H1 (cell line): ENCODE results near the gene BLTP3B. TPM values are rescaled to one million over a fixed set of nuclear protein-coding genes. Genes with fewer than 3 reads are reported as not detected.

Experiments used
- CTCF ChIA-PET: fragments of 300-600 bp; sonication (Branson Sonifier 250); formaldehyde crosslinking; loops from one replicate; lab custom pipeline; 2021; ENCODE audit not compliant: partially characterized antibody; lab: Charles Lee
- POLR2A ChIA-PET: fragments of 300-600 bp; sonication (Branson Sonifier 250); formaldehyde crosslinking; loops from one replicate; lab custom pipeline; 2021; ENCODE audit warnings: inconsistent platforms; ENCODE audit not compliant: partially characterized antibody; lab: Charles Lee
- DNase-seq, 2 experiments: peaks; one replicate each; pipeline versions ENCODE4 v3.0.0 to v3.0.0-alpha.2; 2010 to 2022; ENCODE audit warnings: low spot score in 2 of 2, low read depth in 1 of 2, mixed read lengths in 1 of 2
- FAIRE-seq: peaks from 2 replicates; lab custom pipeline; 2011; peaks lifted over from hg19 to GRCh38; lab: Jason Lieb, UNC
- H2AFZ ChIP-seq: 2 replicates; pipeline ENCODE4 v1.8.1; 2012; ENCODE audit warnings: low read length, inconsistent platforms
- H2AK5ac ChIP-seq: 2 replicates; pipeline ENCODE4 v1.6.1; 2013; ENCODE audit warnings: low read depth, low read length
- H2BK120ac ChIP-seq: replicated peaks from 2 replicates; pipeline ENCODE3; 2013; ENCODE audit warnings: low read depth, low read length, inconsistent platforms
- H2BK12ac ChIP-seq: 2 replicates; pipeline ENCODE4 v1.6.1; 2013; ENCODE audit warnings: low read depth, low read length
- H2BK15ac ChIP-seq: 2 replicates; pipeline ENCODE4 v1.6.1; 2013; ENCODE audit warnings: low read length
- H2BK20ac ChIP-seq: 2 replicates; pipeline ENCODE4 v1.6.1; 2013; ENCODE audit warnings: low read length
- H2BK5ac ChIP-seq: 2 replicates; pipeline ENCODE4 v1.6.1; 2013; ENCODE audit warnings: low read depth, low read length
- H3K14ac ChIP-seq: 2 replicates; pipeline ENCODE4 v1.6.1; 2013; ENCODE audit warnings: inconsistent platforms; ENCODE audit not compliant: insufficient read length
- H3K18ac ChIP-seq: 2 replicates; pipeline ENCODE4 v1.6.1; 2013; ENCODE audit warnings: low read length; ENCODE audit errors: extremely low read depth
- H3K23ac ChIP-seq: 2 replicates; pipeline ENCODE4 v1.6.1; 2013; ENCODE audit warnings: inconsistent platforms; ENCODE audit not compliant: insufficient read length
- H3K23me2 ChIP-seq: 2 replicates; pipeline ENCODE4 v1.6.1; 2013; ENCODE audit warnings: low read depth, low read length
- H3K27ac ChIP-seq: 2 replicates; pipeline ENCODE4 v1.6.1; 2011; ENCODE audit warnings: low read depth, low read length, inconsistent platforms
- H3K27me3 ChIP-seq, 4 experiments: replicated peaks in 1 of 4; 1 replicate in 1 of 4; 2 replicates in 3 of 4; pipeline versions ENCODE4 v1.6.1 to v1.8.1; 2011 to 2013; ENCODE audit warnings: low read length in 3 of 4, mild to moderate bottlenecking in 3 of 4, inconsistent platforms in 2 of 4, mixed read lengths in 2 of 4, moderate library complexity in 1 of 4; ENCODE audit not compliant: control insufficient read depth in 3 of 4, insufficient read depth in 3 of 4; ENCODE audit errors: extremely low read depth in 1 of 4
- H3K36me3 ChIP-seq, 4 experiments: 2 replicates each; pipeline versions ENCODE4 v1.6.1 to v1.8.1; 2011 to 2013; ENCODE audit warnings: mild to moderate bottlenecking in 4 of 4, low read length in 3 of 4, moderate library complexity in 2 of 4, control low read depth in 1 of 4, inconsistent platforms in 1 of 4; ENCODE audit not compliant: insufficient read depth in 4 of 4, control insufficient read depth in 2 of 4
- H3K4ac ChIP-seq: replicated peaks from 2 replicates; pipeline ENCODE3; 2013; ENCODE audit warnings: low read length, low read depth, mixed read lengths, inconsistent platforms; ENCODE audit not compliant: insufficient read length
- H3K4me1 ChIP-seq, 4 experiments: replicated peaks in 1 of 4; 1 replicate in 1 of 4; 2 replicates in 3 of 4; pipeline versions ENCODE4 v1.6.1 to v1.8.1; 2011 to 2013; ENCODE audit warnings: low read length in 3 of 4, inconsistent platforms in 2 of 4, mixed read lengths in 1 of 4; ENCODE audit not compliant: insufficient read depth in 4 of 4, control insufficient read depth in 3 of 4
- H3K4me2 ChIP-seq, 2 experiments: 2 replicates each; pipeline versions ENCODE4 v1.6.1 to v1.8.1; 2011 to 2013; ENCODE audit warnings: low read depth in 2 of 2, low read length in 2 of 2, control low read depth in 1 of 2, inconsistent platforms in 1 of 2, mild to moderate bottlenecking in 1 of 2; ENCODE audit not compliant: insufficient read depth in 1 of 2
- H3K4me3 ChIP-seq, 4 experiments: fragments of 200-600, 300-600 bp in 1 of 4; sonication (generic), shearing (Covaris generic), sonication (Bioruptor Twin) in 1 of 4; 2 replicates each; pipeline versions ENCODE4 v1.5.1 to v1.8.1; 2011 to 2016; ENCODE audit warnings: low read length in 4 of 4, low read depth in 3 of 4, control low read depth in 2 of 4, inconsistent platforms in 2 of 4, mild to moderate bottlenecking in 2 of 4, mixed read lengths in 1 of 4, moderate library complexity in 1 of 4; ENCODE audit not compliant: insufficient read depth in 2 of 4; ENCODE audit errors: extremely low read depth in 1 of 4
- H3K56ac ChIP-seq: replicated peaks from 2 replicates; pipeline ENCODE3; 2013; ENCODE audit warnings: low read depth, mild to moderate bottlenecking, mixed read lengths, low read length, inconsistent platforms; ENCODE audit not compliant: insufficient read length
- H3K79me1 ChIP-seq: 2 replicates; pipeline ENCODE4 v1.6.1; 2013; ENCODE audit warnings: low read depth, low read length, control low read depth
- H3K79me2 ChIP-seq, 2 experiments: 2 replicates each; pipeline versions ENCODE4 v1.6.1 to v1.8.1; 2012 to 2013; ENCODE audit warnings: low read length in 2 of 2, mild to moderate bottlenecking in 2 of 2, inconsistent platforms in 1 of 2; ENCODE audit not compliant: insufficient read depth in 2 of 2, control insufficient read depth in 1 of 2
- H3K9ac ChIP-seq, 4 experiments: replicated peaks in 1 of 4; 1 replicate in 1 of 4; 2 replicates in 3 of 4; pipeline versions ENCODE4 v1.6.1 to v1.8.1; 2011 to 2013; ENCODE audit warnings: low read depth in 3 of 4, low read length in 3 of 4, control low read depth in 2 of 4, mild to moderate bottlenecking in 2 of 4, moderate library complexity in 2 of 4, inconsistent platforms in 1 of 4; ENCODE audit errors: extremely low read depth in 1 of 4
- H3K9me3 ChIP-seq, 2 experiments: 2 replicates each; pipeline versions ENCODE4 v1.6.1 to v1.8.1; 2012 to 2013; ENCODE audit warnings: mild to moderate bottlenecking in 2 of 2, moderate library complexity in 2 of 2, control low read depth in 1 of 2, inconsistent platforms in 1 of 2, low read depth in 1 of 2, low read length in 1 of 2, mixed read lengths in 1 of 2; ENCODE audit not compliant: insufficient read depth in 2 of 2
- H4K20me1 ChIP-seq, 2 experiments: replicated peaks in 1 of 2; 2 replicates each; pipeline versions ENCODE3 to v1.8.1; 2011 to 2013; ENCODE audit warnings: inconsistent platforms in 2 of 2, low read length in 2 of 2, mild to moderate bottlenecking in 1 of 2; ENCODE audit not compliant: insufficient read depth in 2 of 2, control insufficient read depth in 1 of 2
- H4K5ac ChIP-seq: 2 replicates; pipeline ENCODE4 v1.6.1; 2013; ENCODE audit warnings: low read length, low read depth, mixed read lengths, inconsistent platforms; ENCODE audit not compliant: insufficient read length
- H4K8ac ChIP-seq: 2 replicates; pipeline ENCODE4 v1.8.0; 2013; ENCODE audit warnings: mild to moderate bottlenecking, moderate library complexity, low read length, inconsistent platforms; ENCODE audit not compliant: insufficient read depth; ENCODE audit errors: extremely low read depth
- H4K91ac ChIP-seq: replicated peaks from 2 replicates; pipeline ENCODE3; 2013; ENCODE audit warnings: low read length, mixed read lengths, inconsistent platforms; ENCODE audit not compliant: insufficient read length
- BACH1 ChIP-seq: IDR thresholded peaks from 2 replicates; pipeline ENCODE4 v1.6.1; 2012; ENCODE audit warnings: low read length, improper control_type of control experiment
- BCL11A ChIP-seq, 2 experiments: IDR thresholded peaks; one replicate each; pipeline ENCODE4 v1.6.1; 2011; ENCODE audit warnings: low read depth in 2 of 2, low read length in 2 of 2, mild to moderate bottlenecking in 2 of 2
- CEBPB ChIP-seq: IDR thresholded peaks from 2 replicates; pipeline ENCODE4 v1.6.1; 2012; ENCODE audit warnings: low read depth, low read length
- CHD1 ChIP-seq: IDR thresholded peaks from 2 replicates; pipeline ENCODE4 v1.6.1; 2012; ENCODE audit warnings: low read depth, low read length, improper control_type of control experiment
- CHD2 ChIP-seq: IDR thresholded peaks from 2 replicates; pipeline ENCODE4 v1.6.1; 2012; ENCODE audit warnings: low read length, improper control_type of control experiment
- KDM5A ChIP-seq: fragments of 200-600 bp; IDR thresholded peaks from 2 replicates; pipeline ENCODE4 v1.7.1; 2012; ENCODE audit warnings: mild to moderate bottlenecking, low read length, inconsistent platforms, mixed read lengths
- MAX ChIP-seq: IDR thresholded peaks from 2 replicates; pipeline ENCODE4 v1.6.1; 2012; ENCODE audit warnings: inconsistent platforms
- NRF1 ChIP-seq: IDR thresholded peaks from 2 replicates; pipeline ENCODE4 v1.6.1; 2011; ENCODE audit warnings: mild to moderate bottlenecking, low read depth, low read length, improper control_type of control experiment
- POU5F1 ChIP-seq: IDR thresholded peaks from 2 replicates; pipeline ENCODE4 v1.6.1; 2011; ENCODE audit warnings: low read depth, mild to moderate bottlenecking, low read length, moderate library complexity
- RAD21 ChIP-seq, 2 experiments: IDR thresholded peaks in 1 of 2; conservative IDR thresholded peaks in 1 of 2; 2 replicates each; pipeline ENCODE4 v1.6.1; 2011; ENCODE audit warnings: low read depth in 2 of 2, low read length in 2 of 2, improper control_type of control experiment in 1 of 2, inconsistent platforms in 1 of 2, mild to moderate bottlenecking in 1 of 2, moderate library complexity in 1 of 2
- TEAD4 ChIP-seq: IDR thresholded peaks from 2 replicates; pipeline ENCODE4 v1.6.1; 2012; ENCODE audit warnings: low read depth, low read length, inconsistent platforms, mixed read lengths
- WGBS, 2 experiments: shearing (Covaris generic) in 1 of 2; methylation state at CpG; one replicate each; pipeline versions ENCODE4 v1.1.6 to v1.1.7; 2013 to 2015; ENCODE audit warnings: low lambda C conversion rate in 2 of 2, mixed read lengths in 2 of 2, inconsistent platforms in 1 of 2, low coverage in 1 of 2, missing lambda C conversion rate in 1 of 2; ENCODE audit not compliant: insufficient replicate concordance in 2 of 2, insufficient coverage in 1 of 2, insufficient read length in 1 of 2; ENCODE audit errors: extremely low coverage in 1 of 2, missing lambda C conversion rate in 1 of 2; 5-methylcytosine and 5-hydroxymethylcytosine counted together
- polyA plus RNA-seq, 7 experiments: library from polyadenylated mRNA; depleted of rRNA in 3 of 7; stranded (reverse) in 5 of 7; unstranded in 2 of 7; fragments of >200 nt in 5 of 7; fragments of 200-250 nt in 2 of 7; gene quantifications; 1 replicate in 5 of 7; 2 replicates in 1 of 7; 4 replicates in 1 of 7; pipeline versions ENCODE4 v1.2.1 to v1.2.3, GENCODE V29; 2011 to 2013; ENCODE audit warnings: missing spikeins in 2 of 7, mixed read lengths in 2 of 7
- total RNA-seq: library from RNA; stranded (reverse); fragmentation: NEBNext Ultra II Directional; extraction: Animal tissue kit (Norgen Biotek cat#: 25700); gene quantifications from 2 replicates; pipeline ENCODE4 v1.2.1, GENCODE V29; 2021
- TF ChIP-seq, protein P1 (sequence below): IDR thresholded peaks from 2 replicates; pipeline ENCODE4 v1.6.1; 2011; ENCODE audit warnings: low read depth, mild to moderate bottlenecking, low read length; ENCODE audit not compliant: insufficient read depth

BLTP3B gene
- total and polyA plus RNA-seq, 2 of the 8 experiments (the other 6 are each of a cell fraction or from before 2014, with no cell fraction given) = 7.0 to 28.6 TPM

DNA sequence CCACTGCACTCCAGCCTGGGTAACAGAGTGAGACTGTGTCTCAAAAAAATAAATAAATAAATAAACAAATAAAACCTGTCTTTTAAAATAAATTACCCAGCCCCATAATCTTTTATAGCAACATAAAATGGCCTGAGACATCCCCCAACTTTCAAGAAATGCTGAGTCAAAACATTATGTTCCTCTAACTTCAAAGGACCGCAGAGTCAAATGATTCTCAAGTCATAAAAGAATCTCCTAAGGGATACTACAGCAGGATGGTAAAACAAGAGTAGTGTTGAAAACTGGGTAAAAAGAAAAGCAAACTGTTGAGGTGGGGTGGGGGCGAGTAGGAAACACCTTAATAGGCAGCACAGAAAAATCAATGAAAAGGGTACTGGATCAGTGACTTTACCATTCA lies 9.5 kb downstream of the BLTP3B start:
- H4K8ac ChIP-seq = no peak overlapping the region
- no peak for FAIRE-seq
- no peak overlapping the region for H4K5ac ChIP-seq
- no peak overlapping the region for H3K23ac ChIP-seq
- H3K4me3 ChIP-seq = no peak overlapping the region
- H2BK15ac ChIP-seq = no peak overlapping the region
- no peak overlapping the region for H3K56ac ChIP-seq
- no peak overlapping the region for H2AK5ac ChIP-seq
- H3K27ac ChIP-seq = no peak overlapping the region
- no peak overlapping the region for H3K14ac ChIP-seq
- WGBS, 2 experiments = 94% methylated on average over 2 of the region's 2 CpGs; no CpG with 5 or more reads in 1 of the 2 experiments
- ChIA-PET POLR2A (interaction anchor here (0.8 kb wide), 1 partner anchor 21 kb away, joined by 3 read pairs; no protein-coding TSS in a partner anchor), CTCF (no interaction called here)
- no peak overlapping the region for H2BK120ac ChIP-seq
- H3K4me1 ChIP-seq = 0 out of 7 replicates have a peak, but pooled peaks cover 0 to under 1% (median 0%) of the 10 kb centered on the region in 4 experiments
- no peak overlapping the region for H4K91ac ChIP-seq
- H3K9ac ChIP-seq = no peak overlapping the region
- no peak overlapping the region for H3K4me2 ChIP-seq
- H3K4ac ChIP-seq = no peak overlapping the region
- no peak overlapping the region for H2BK12ac ChIP-seq
- H3K79me2 ChIP-seq = peaks cover 8 to 89% of the 10 kb centered on the region in 2 experiments; a peak in 3 of 4 replicates
- peaks cover 0 to 5% (median 0%) of the 10 kb centered on the region in 4 experiments; a peak in 1 of 8 replicates for H3K36me3 ChIP-seq
- H2BK5ac ChIP-seq = no peak overlapping the region
- H3K23me2 ChIP-seq = 0 out of 2 replicates have a peak, but pooled peaks cover 2% of the 10 kb centered on the region
- no peak for DNase-seq
- no peaks in the 10 kb centered on the region for H3K27me3 ChIP-seq
- H3K9me3 ChIP-seq = peaks cover 3 to 6% of the 10 kb centered on the region in 2 experiments; a peak in 2 of 4 replicates
- H3K79me1 ChIP-seq = no peaks in the 10 kb centered on the region; the same call in 1 of the 2 replicates
- no peak overlapping the region for H2BK20ac ChIP-seq
- H4K20me1 ChIP-seq = peaks cover 4 to 5% of the 10 kb centered on the region in 2 experiments
- no peak overlapping the region for H3K18ac ChIP-seq
- no peak overlapping the region for H2AFZ ChIP-seq
- TF ChIP-seq MAX (no peak), BACH1 (no peak), NRF1 (no peak), KDM5A (no peak), POU5F1 (no peak), CHD1 (no peak), CEBPB (no peak), BCL11A (IDR thresholded peaks at IDR 0.05; ENCODE audit: low read depth in 2 of 2, low read length in 2 of 2) (no peak), TEAD4 (no peak), CHD2 (no peak), RAD21 (IDR thresholded peaks at IDR 0.05 in 1 of 2, conservative IDR thresholded peaks at IDR 0.05 in 1 of 2; ENCODE audit: low read depth in 2 of 2, low read length in 2 of 2) (no peak)
- TF ChIP-seq, protein P1, sequence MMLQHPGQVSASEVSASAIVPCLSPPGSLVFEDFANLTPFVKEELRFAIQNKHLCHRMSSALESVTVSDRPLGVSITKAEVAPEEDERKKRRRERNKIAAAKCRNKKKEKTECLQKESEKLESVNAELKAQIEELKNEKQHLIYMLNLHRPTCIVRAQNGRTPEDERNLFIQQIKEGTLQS = no peak
